K562 (cell line): Measurements from ENCODE around the gene CCDC7. TPM values are rescaled to one million over a fixed set of nuclear protein-coding genes. Genes with fewer than 3 reads are reported as not detected.

Experiments
- ARID4B ChIP-seq: sonication (generic); formaldehyde crosslinking; IDR thresholded peaks from 2 replicates; pipeline ENCODE4 v1.8.0; 2022; ENCODE audit warnings: mild to moderate bottlenecking, missing genetic modification reagents
- DPF2 ChIP-seq: fragments of 450-650 bp; IDR thresholded peaks from 2 replicates; pipeline ENCODE4 v1.6.1; 2016
- ELK3 ChIP-seq: fragments of 450-650 bp; formaldehyde crosslinking; IDR thresholded peaks from 2 replicates; pipeline ENCODE4 v1.4.0; 2020; ENCODE audit warnings: mild to moderate bottlenecking
- HNRNPLL ChIP-seq: fragments of 200-400 bp; formaldehyde crosslinking; IDR thresholded peaks from 2 replicates; pipeline ENCODE4 v1.6.1; 2017; ENCODE audit warnings: low read length, low read depth, mild to moderate bottlenecking; ENCODE audit not compliant: poor library complexity, severe bottlenecking
- KDM4B ChIP-seq, 2 experiments: fragments of 450-650 bp in 1 of 2; sonication (generic) in 1 of 2; IDR thresholded peaks; 2 replicates each; pipeline ENCODE4 v1.6.1; 2016 to 2017; ENCODE audit warnings: borderline replicate concordance in 2 of 2, antibody characterized with exemption in 1 of 2, low read depth in 1 of 2, mild to moderate bottlenecking in 1 of 2
- KLF10 ChIP-seq: fragments of 250-450 bp; sonication (Bioruptor Pico); IDR thresholded peaks from 2 replicates; pipeline ENCODE4 v1.6.1; 2021; ENCODE audit warnings: matching md5 sums
- KLF6 ChIP-seq: fragments of 250-450 bp; sonication (Bioruptor Pico); IDR thresholded peaks from 2 replicates; pipeline ENCODE4 v1.4.0; 2020; ENCODE audit warnings: mild to moderate bottlenecking, moderate library complexity, borderline replicate concordance
- MAFG ChIP-seq: fragments of 450-650 bp; conservative IDR thresholded peaks from 2 replicates; pipeline ENCODE4 v1.6.1; 2016; ENCODE audit warnings: missing genetic modification characterization, missing compliant biosample characterization
- MTF1 ChIP-seq: fragments of 250-450 bp; sonication (Bioruptor Pico); IDR thresholded peaks from 2 replicates; pipeline ENCODE4 v1.9.0; 2021; ENCODE audit warnings: moderate library complexity, mild to moderate bottlenecking, inconsistent platforms, borderline replicate concordance
- NUFIP1 ChIP-seq: fragments of 450-650 bp; IDR thresholded peaks from 2 replicates; pipeline ENCODE4 v1.6.1; 2018; ENCODE audit not compliant: partially characterized antibody
- POLR2B ChIP-seq: fragments of 450-650 bp; IDR thresholded peaks from 2 replicates; pipeline ENCODE4 v1.6.1; 2018; ENCODE audit warnings: low read depth; ENCODE audit not compliant: partially characterized antibody
- RBM22 ChIP-seq: fragments of 200-400 bp; formaldehyde crosslinking; IDR thresholded peaks from 2 replicates; pipeline ENCODE4 v1.6.1; 2018; ENCODE audit warnings: low read length, low read depth; ENCODE audit not compliant: poor library complexity, severe bottlenecking
- RBM34 ChIP-seq: fragments of 200-400 bp; formaldehyde crosslinking; IDR thresholded peaks from 2 replicates; pipeline ENCODE4 v1.6.1; 2018; ENCODE audit warnings: low read length, borderline replicate concordance; ENCODE audit not compliant: insufficient read depth
- SMAD1 ChIP-seq: fragments of 150-350 bp; IDR thresholded peaks from 2 replicates; pipeline ENCODE4 v1.6.1; 2014; ENCODE audit warnings: low read length, low read depth; ENCODE audit not compliant: partially characterized antibody
- SPI1 ChIP-seq: IDR thresholded peaks from 2 replicates; pipeline ENCODE4 v1.6.1; 2011; ENCODE audit warnings: low read depth, low read length, control low read depth, borderline replicate concordance
- ZEB2 ChIP-seq: fragments of 450-650 bp; IDR thresholded peaks from 2 replicates; pipeline ENCODE4 v1.6.1; 2016
- ZNF134 ChIP-seq: fragments of 250-450 bp; sonication (Bioruptor Pico); conservative IDR thresholded peaks from 2 replicates; pipeline ENCODE4 v1.4.0; 2020
- ZNF24 ChIP-seq: fragments of 450-650 bp; IDR thresholded peaks from 2 replicates; pipeline ENCODE4 v1.6.1; 2016
- ZNF354B ChIP-seq: fragments of 250-450 bp; sonication (Bioruptor Pico); IDR thresholded peaks from 2 replicates; pipeline ENCODE4 v1.4.0; 2020
- ZNF41 ChIP-seq: fragments of 250-450 bp; sonication (Bioruptor Pico); conservative IDR thresholded peaks from 2 replicates; pipeline ENCODE4 v1.4.0; 2020; ENCODE audit warnings: mild to moderate bottlenecking
- ZNF584 ChIP-seq: fragments of 200-800 bp; sonication (Bioruptor generic); IDR thresholded peaks from 2 replicates; pipeline ENCODE4 v1.6.1; 2016; ENCODE audit warnings: low read depth, mild to moderate bottlenecking, missing genetic modification characterization, missing compliant biosample characterization
- ZNF75A ChIP-seq: fragments of 450-650 bp; formaldehyde crosslinking; IDR thresholded peaks from 2 replicates; pipeline ENCODE4 v1.4.0; 2020; ENCODE audit warnings: mild to moderate bottlenecking
- polyA plus RNA-seq, 8 experiments: library from polyadenylated mRNA; depleted of rRNA in 4 of 8; stranded (reverse) in 5 of 8; unstranded in 3 of 8; fragments of >200 nt; fragmentation: Nextera tagmentation in 2 of 8; fragmentation: Illumina TruSeq in 1 of 8; extraction: Ambion mirVana in 2 of 8; extraction: Trizol in 1 of 8; gene quantifications; 2 replicates each; pipeline versions ENCODE4 v1.2.1 to v1.2.3, GENCODE V29; 2011 to 2014; ENCODE audit warnings: inconsistent platforms in 1 of 8, missing spikeins in 1 of 8
- total RNA-seq, 7 experiments: library from RNA; depleted of rRNA in 6 of 7; stranded (reverse); fragments of >200 nt in 6 of 7; fragmentation: Illumina TruSeq in 2 of 7; extraction: Trizol in 2 of 7; gene quantifications; 2 replicates each; pipeline versions ENCODE4 v1.2.1 to v1.2.3, GENCODE V29; 2011 to 2021; ENCODE audit warnings: low replicate concordance in 1 of 7
- TF ChIP-seq, protein P1 (sequence below): fragments of 450-650 bp; IDR thresholded peaks from 2 replicates; pipeline ENCODE4 v1.6.1; 2018; ENCODE audit warnings: mild to moderate bottlenecking, low read depth; ENCODE audit not compliant: partially characterized antibody

Gene CCDC7
- total and polyA plus RNA-seq, 9 of the 15 experiments (the other 6 are each of a cell fraction or from before 2014, with no cell fraction given), result 1.5 to 6.6 (median 2.7) TPM

DNA sequence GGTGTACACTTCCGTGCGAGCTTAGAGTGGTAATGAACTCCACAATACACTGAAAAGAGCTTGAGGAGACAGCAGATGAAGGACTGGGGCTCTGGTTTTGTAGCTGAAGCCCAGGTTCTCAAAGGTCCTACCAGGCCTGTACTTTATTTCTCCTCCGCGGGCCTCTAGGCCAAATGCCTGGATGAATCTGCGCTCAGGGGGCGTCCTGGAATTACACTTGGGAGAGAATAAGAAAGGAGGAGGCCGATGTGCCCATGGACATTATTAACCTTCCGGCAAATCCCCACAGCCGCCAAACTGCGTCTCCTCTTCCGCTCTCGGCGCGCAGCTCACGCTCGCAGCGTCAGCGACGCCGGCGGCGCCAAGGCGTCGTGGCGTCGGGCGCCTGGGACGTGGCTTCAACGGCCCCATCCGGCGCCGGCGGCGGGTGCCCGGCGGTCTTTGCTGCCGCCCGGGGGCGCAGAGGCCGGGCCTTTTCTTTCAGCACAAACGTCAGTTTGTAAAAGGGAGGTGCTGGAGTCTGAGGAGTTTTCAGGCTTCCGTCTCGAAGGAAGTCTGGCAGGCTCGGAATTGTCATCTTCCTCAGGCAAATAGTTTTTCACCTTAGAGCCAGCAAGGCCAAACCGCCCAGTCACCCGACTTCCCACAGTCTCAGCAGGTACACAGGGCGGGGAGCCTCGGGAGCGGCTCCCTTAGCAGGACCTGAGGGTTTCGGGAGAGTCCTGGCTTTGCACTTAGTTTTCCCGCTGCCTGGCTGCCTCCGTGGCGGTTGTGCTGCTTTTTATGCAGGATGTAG is at the start of gene CCDC7 (continued):
- TF ChIP-seq ZNF134 (no peak), MAFG (no peak), ZEB2 (no peak), NUFIP1 (no peak), HNRNPLL (peak; percentile 100), DPF2 (no peak), KDM4B (IDR thresholded peaks at IDR 0.05; ENCODE audit: borderline replicate concordance in 2 of 2, low read depth in 1 of 2) (no peak), KLF10 (CRISPR knock-in tag) (no peak), SMAD1 (peak; percentile 29), KLF6 (CRISPR knock-in tag) (peak; percentile 82; the same call in 1 of the 2 replicates), ELK3 (no peak), ZNF584 (0 out of 2 replicates have a peak, but pooled peaks have one; percentile 35), ARID4B (CRISPR knock-in tag) (no peak), SPI1 (peak; percentile 49; the same call in 1 of the 2 replicates), ZNF75A (CRISPR knock-in tag) (no peak), MTF1 (CRISPR knock-in tag) (no peak), ZNF354B (CRISPR knock-in tag) (no peak), RBM22 (peak; percentile 53), POLR2B (peak; percentile 65), RBM34 (no peak), ZNF24 (peak; percentile 96), ZNF41 (no peak)
- TF ChIP-seq, protein P1, sequence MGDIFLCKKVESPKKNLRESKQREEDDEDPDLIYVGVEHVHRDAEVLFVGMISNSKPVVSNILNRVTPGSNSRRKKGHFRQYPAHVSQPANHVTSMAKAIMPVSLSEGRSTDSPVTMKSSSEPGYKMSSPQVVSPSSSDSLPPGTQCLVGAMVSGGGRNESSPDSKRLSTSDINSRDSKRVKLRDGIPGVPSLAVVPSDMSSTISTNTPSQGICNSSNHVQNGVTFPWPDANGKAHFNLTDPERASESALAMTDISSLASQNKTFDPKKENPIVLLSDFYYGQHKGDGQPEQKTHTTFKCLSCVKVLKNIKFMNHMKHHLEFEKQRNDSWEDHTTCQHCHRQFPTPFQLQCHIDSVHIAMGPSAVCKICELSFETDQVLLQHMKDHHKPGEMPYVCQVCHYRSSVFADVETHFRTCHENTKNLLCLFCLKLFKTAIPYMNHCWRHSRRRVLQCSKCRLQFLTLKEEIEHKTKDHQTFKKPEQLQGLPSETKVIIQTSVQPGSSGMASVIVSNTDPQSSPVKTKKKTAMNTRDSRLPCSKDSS, result no peak
